Activated CD4-positive, alpha-beta T cell treated with anti-CD3 and anti-CD28 coated beads, Interleukin-2, amount 10 ng/mL, durations not matched to agents 24 days and 14 days (primary cell): Measurements from ENCODE around the gene COMMD10. TPM values are rescaled to one million over a fixed set of nuclear protein-coding genes. Genes with fewer than 3 reads are reported as not detected.
A peak's percentile ranks its signal among the peaks of the same experiment; 100 is the strongest.

Experiments used
- DNase-seq: peaks from one replicate; pipeline ENCODE4 v3.0.0; 2022
- H3K27ac Mint-ChIP-seq: one replicate; pipeline ENCODE4 v1.8.0; 2022; ENCODE audit warnings: mild to moderate bottlenecking, mixed read lengths
- H3K27me3 Mint-ChIP-seq: one replicate; pipeline ENCODE4 v1.8.0; 2022; ENCODE audit warnings: mixed read lengths
- H3K36me3 Mint-ChIP-seq: one replicate; pipeline ENCODE4 v1.8.0; 2022; ENCODE audit warnings: low read depth, mild to moderate bottlenecking, mixed read lengths
- H3K4me1 Mint-ChIP-seq: one replicate; pipeline ENCODE4 v1.8.0; 2021; ENCODE audit warnings: mixed read lengths
- H3K4me3 Mint-ChIP-seq: one replicate; pipeline ENCODE4 v1.8.0; 2022; ENCODE audit warnings: mild to moderate bottlenecking, moderate library complexity, mixed read lengths
- H3K9me3 Mint-ChIP-seq: one replicate; pipeline ENCODE4 v1.8.0; 2021; ENCODE audit warnings: mixed read lengths
- intact Hi-C: fragments of 100-400 bp; cut with micrococcal nuclease; formaldehyde crosslinking; loops from one replicate; pipeline ENCODE4 v1.15.1; 2023
- total RNA-seq: library from RNA; stranded (reverse); gene quantifications from 2 replicates; pipeline ENCODE4 v1.2.3, GENCODE V29; 2022

Gene COMMD10
- total RNA-seq = 22.2 and 24.4 TPM in 2 replicates

DNA sequence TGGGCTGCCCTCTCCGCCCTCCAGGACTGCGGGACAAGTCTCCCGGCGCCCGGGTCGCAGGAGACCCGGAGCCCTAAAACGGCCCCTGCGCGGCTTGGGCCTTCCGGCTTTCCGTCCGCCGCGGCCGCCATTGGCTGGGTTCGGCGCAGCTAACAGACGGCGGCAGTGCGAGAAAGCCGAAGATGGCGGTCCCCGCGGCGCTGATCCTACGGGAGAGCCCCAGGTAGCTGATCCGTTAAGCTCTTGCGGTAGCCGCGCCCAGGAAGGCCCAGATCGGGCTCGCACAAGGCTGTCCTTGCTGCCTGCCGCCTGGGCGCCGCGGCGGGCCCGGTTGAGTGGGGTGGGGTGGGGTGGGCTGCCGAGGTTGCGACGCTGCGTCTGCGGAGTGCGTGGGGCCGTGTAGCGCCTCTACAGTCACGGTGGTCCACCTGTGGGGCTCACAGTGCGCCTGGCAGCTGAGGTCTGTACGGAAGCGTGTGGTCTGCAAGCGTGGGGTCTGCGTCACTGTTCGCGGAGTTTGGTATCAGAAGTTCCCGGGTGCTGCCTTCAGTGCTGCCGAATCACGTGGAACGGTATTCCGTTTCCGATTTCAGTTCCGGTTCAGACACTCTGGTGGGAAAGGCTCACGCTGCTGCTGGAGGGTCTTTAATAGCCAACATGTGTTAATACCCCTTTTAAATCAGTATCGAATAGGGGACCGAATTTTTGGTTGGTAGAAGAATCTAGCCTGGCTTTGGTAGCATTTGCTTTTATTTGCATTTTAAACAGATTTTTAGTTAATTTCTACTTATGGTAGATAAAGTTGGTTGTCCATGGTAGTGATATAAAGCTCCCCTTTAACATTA, at the start of gene COMMD10:
Gene COMMD10, plus strand, starts transcription at position 155 of the 845 bp plus-strand sequence.
- Mint-ChIP-seq H3K9me3 (peaks cover 6% of the 10 kb centered on the region), H3K27me3 (peaks cover 2% of the 10 kb centered on the region), H3K4me3 (peak within 1 kb of the TSS; percentile 88), H3K4me1 (peaks cover 26% of the 10 kb centered on the region), H3K27ac (peak within 1 kb of the TSS; percentile 91), H3K36me3 (peaks cover 18% of the 10 kb centered on the region)
- intact Hi-C loops = loop anchor here (1.0 to 2.0 kb wide), 4 partner anchors 9 to 459 kb away; partner anchors contain the start of genes AP3S1, ATG12 and TMED7
- DNase-seq = peak; percentile 94

DNA sequence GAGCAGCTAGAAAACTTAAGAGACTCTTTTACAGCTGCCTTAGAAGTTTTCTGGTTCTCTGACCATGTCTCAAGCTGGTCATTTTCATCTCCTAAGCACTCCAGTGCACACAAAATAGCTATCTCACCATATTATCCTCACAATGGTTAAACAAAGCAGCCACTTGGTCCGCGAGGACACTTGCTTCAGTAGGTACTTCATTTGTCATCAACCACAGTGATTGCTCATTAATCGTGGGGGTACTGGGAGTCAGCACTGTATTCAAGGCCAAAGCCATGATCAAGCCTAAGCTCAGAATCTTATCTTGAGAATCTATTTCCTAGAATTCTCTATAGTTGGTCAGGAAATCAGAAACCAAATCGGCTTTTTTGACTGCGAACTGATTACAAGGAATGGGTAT, 49.7 kb upstream of the COMMD10 start:
- peaks cover 10% of the 10 kb centered on the region for H3K27me3 Mint-ChIP-seq
- intact Hi-C loops = no loop called here
- no peak overlapping the region for H3K27ac Mint-ChIP-seq
- H3K4me3 Mint-ChIP-seq = no peak overlapping the region
- no peak for DNase-seq
- no peaks in the 10 kb centered on the region for H3K4me1 Mint-ChIP-seq
- no peaks in the 10 kb centered on the region for H3K36me3 Mint-ChIP-seq
- no peaks in the 10 kb centered on the region for H3K9me3 Mint-ChIP-seq

DNA sequence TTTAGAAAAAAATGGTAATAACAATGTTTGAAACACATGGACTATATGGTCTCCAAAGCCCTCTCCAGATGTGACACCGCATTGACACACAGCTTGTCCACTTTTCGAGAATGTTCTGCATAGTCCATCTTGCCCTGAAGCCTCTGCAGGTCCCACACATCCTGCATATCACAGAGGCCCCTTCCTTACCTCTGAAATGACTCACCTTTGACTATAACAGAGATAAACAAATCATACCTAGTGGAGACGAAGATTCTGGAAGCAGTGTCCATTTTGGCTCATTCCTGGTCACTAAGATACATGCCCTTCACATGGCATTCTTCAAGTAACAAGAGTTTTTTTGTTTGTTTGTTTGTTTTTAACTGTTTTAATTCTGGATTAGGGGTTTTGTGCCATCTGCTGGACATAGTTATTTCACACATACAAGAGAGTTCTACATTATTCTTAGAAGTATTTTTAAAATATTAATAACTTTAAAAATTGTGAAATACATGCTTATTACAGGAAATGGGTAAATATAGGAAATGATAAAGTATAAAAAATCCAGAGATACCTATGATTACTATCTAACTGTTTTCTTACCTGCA, 47.5 kb upstream of the COMMD10 start:
- Mint-ChIP-seq H3K4me3 (no peak overlapping the region), H3K4me1 (no peaks in the 10 kb centered on the region), H3K27me3 (peaks cover 16% of the 10 kb centered on the region), H3K36me3 (no peaks in the 10 kb centered on the region), H3K27ac (no peak overlapping the region), H3K9me3 (no peaks in the 10 kb centered on the region)
- DNase-seq = no peak
- intact Hi-C loops = no loop called here

DNA sequence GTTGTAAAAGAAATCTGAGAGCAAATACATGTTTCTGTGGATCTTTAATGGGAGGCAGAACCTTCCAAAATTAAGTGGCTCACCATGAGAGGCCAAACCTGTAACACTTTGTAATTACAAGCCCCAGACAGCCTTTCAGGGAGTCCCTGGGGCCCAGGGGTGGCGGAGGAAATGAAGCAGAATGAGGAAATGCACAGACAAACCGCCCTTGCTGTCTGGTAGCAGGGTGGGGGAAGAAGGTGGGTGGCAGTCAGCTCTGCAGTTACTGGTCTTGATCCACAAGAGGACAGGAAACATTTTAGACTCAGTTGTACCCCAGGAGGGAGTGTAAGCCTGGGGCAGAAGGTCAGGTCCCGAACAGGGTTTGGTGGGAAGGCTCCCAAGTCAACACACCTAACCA, 46.0 kb upstream of the COMMD10 start:
- Mint-ChIP-seq H3K27me3 (peaks cover 20% of the 10 kb centered on the region), H3K9me3 (no peaks in the 10 kb centered on the region), H3K27ac (no peak overlapping the region), H3K4me1 (no peaks in the 10 kb centered on the region), H3K4me3 (no peak overlapping the region), H3K36me3 (no peaks in the 10 kb centered on the region)
- no peak for DNase-seq
- intact Hi-C loops = no loop called here

DNA sequence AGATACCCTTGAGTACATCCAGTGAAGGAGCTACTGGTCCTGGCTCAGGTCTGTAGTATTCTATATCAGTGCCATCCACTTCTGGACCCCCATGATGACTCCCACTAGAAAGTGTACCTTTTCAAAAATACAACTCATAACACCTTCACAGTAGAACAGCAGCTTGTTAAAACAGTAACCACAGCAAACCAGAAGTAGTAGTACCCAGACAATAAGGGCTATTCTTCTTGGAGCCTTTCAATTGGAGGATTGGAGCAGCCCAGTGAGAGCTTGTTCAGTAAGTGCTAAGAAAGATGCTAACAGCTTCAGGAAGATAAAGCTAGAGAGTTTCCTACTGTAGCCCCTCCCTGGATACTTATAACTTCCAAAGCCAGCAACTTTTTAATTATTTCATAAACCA, 42.5 kb upstream of the COMMD10 start:
- H3K36me3 Mint-ChIP-seq = no peaks in the 10 kb centered on the region
- peaks cover 22% of the 10 kb centered on the region for H3K27me3 Mint-ChIP-seq
- intact Hi-C loops = no loop called here
- H3K4me3 Mint-ChIP-seq = no peak overlapping the region
- no peak for DNase-seq
- H3K9me3 Mint-ChIP-seq = no peaks in the 10 kb centered on the region
- H3K4me1 Mint-ChIP-seq = no peaks in the 10 kb centered on the region
- H3K27ac Mint-ChIP-seq = no peak overlapping the region

DNA sequence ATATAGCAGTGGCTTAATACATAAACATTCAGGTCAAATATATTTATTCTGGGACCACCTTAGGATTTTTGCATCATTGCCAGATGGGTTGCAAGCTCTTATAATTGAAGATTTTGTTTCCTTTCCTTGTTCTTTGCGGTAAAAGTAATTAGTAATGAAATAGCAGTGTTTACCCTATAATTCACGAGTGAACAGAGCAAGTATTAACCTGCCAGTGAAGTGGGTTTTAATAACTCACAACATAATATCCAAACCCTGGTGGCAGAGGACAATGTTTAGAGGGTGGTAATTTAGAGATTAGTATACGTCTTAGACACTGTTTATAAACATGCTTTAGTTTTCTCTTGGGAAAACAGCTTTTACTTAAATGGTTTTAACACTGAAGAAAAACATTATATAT, 40.8 kb upstream of the COMMD10 start:
- intact Hi-C loops = no loop called here
- no peak overlapping the region for H3K4me3 Mint-ChIP-seq
- H3K36me3 Mint-ChIP-seq = no peaks in the 10 kb centered on the region
- no peak overlapping the region for H3K27ac Mint-ChIP-seq
- no peaks in the 10 kb centered on the region for H3K9me3 Mint-ChIP-seq
- no peaks in the 10 kb centered on the region for H3K4me1 Mint-ChIP-seq
- no peak for DNase-seq
- peaks cover 20% of the 10 kb centered on the region for H3K27me3 Mint-ChIP-seq

DNA sequence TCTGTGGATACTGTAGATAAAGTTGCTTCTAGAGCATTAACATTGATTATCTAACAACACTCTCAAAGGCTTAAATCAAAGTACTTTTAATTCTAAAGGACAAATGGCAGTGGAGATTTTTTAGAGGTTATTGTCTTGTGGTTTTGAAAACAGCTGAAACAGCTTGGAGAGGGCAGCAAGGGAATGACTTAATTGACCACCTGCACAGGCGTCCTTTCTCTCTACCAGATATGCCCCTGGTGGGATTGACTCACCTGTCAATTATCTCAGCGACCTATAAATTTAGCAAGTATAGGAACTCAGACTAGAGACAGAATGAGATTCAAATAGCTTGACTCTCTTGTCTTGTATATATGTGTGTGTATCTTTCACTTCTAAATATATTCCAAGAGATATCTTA, 39.0 kb upstream of the COMMD10 start:
- Mint-ChIP-seq H3K27ac (no peak overlapping the region), H3K27me3 (peaks cover 17% of the 10 kb centered on the region), H3K36me3 (no peaks in the 10 kb centered on the region), H3K4me3 (no peak overlapping the region), H3K4me1 (no peaks in the 10 kb centered on the region), H3K9me3 (no peaks in the 10 kb centered on the region)
- DNase-seq = no peak
- intact Hi-C loops = no loop called here

DNA sequence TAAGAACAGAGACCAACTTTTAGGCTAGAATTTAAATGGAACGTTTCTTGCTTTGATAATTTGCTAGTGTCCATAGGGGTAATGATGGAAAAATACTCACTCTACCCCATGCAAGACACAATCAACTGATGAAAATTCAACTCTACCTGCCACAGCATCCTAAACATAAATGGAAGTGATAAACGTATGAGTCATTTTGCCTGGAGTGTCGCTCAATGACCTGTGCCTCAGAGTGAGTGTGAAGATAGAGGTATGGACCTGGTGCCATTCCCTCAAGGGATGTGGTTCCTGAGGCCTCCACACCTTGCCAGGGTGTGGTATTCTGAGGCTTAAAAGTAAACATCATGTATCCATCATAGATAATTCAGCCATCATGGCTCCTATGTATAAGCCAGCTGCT, 38.6 kb upstream of the COMMD10 start:
- no peaks in the 10 kb centered on the region for H3K9me3 Mint-ChIP-seq
- no peak for DNase-seq
- no peaks in the 10 kb centered on the region for H3K4me1 Mint-ChIP-seq
- no peaks in the 10 kb centered on the region for H3K36me3 Mint-ChIP-seq
- H3K4me3 Mint-ChIP-seq = no peak overlapping the region
- H3K27ac Mint-ChIP-seq = no peak overlapping the region
- intact Hi-C loops = no loop called here
- H3K27me3 Mint-ChIP-seq = peaks cover 20% of the 10 kb centered on the region

DNA sequence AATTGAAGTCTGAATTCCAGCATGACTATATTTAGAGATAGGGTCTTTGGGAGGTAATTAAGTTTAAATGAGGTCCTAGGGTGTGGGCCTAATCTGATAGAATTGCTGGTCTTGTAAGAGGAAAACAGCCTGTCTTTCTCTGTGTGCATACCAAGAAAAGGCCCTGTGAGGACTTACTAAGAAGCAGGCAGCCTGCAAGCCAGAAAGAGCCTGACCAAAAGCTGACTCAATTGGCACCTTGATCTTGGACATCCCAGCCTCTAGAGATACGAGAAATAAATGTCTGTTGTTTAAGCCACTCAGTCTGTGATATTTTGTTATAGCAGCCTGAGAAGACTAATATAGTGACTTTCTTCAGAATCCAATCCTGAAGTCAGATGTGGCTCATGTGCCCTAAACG, 38.0 kb upstream of the COMMD10 start:
- Mint-ChIP-seq H3K4me3 (no peak overlapping the region), H3K27me3 (peaks cover 16% of the 10 kb centered on the region), H3K4me1 (no peaks in the 10 kb centered on the region), H3K36me3 (no peaks in the 10 kb centered on the region), H3K9me3 (no peaks in the 10 kb centered on the region), H3K27ac (no peak overlapping the region)
- no peak for DNase-seq
- intact Hi-C loops = no loop called here

DNA sequence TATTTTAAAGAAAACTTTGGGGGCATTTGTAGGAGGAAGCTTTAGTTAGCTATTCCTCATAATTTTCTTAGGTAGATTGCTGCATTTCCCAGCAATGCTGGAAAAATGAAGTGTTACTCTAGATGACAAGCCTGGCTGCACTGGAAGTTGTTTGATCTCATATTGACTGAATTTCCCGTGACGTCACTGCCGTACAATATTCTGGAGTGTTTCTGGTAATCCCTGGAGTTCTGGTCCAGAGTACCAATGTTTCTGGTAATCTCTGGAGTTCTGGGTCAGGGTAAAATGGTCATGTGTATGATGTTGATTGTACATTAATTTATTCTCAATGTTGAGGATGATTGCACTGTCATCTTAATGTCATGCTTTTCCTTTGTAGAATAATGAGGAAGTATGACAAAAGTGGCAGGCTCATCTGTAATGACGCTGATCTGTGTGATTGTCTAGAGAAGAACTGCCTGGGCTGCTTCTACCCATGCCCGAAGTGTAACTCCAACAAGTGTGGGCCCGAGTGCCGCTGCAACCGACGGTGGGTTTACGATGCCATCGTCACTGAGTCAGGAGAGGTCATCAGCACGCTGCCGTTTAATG, 26.4 kb upstream of the COMMD10 start:
- Mint-ChIP-seq H3K36me3 (no peaks in the 10 kb centered on the region), H3K9me3 (no peaks in the 10 kb centered on the region), H3K27ac (no peak overlapping the region), H3K27me3 (peaks cover 28% of the 10 kb centered on the region), H3K4me1 (no peaks in the 10 kb centered on the region), H3K4me3 (no peak overlapping the region)
- DNase-seq = no peak
- intact Hi-C loops = no loop called here

DNA sequence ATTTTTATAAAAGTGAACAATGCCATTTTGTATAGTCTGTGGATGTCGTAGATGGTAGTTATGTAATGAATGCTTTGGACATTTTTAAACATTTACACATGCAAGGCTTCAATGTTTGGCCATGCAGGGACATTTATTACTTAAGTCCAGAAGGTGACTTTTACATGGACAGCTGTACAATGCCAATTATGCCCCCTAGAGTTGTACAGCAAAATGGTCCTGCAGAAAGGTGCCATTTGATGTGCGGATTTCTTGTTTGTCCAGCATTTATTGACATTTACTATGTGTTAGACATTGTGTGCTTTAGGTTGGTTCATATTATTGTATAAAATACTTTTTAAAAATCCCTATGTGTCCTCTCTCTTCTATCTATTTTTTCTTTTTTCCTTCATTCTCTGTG, 22.5 kb upstream of the COMMD10 start:
- Mint-ChIP-seq H3K36me3 (no peaks in the 10 kb centered on the region), H3K27ac (no peak overlapping the region), H3K9me3 (no peaks in the 10 kb centered on the region), H3K27me3 (peaks cover 40% of the 10 kb centered on the region), H3K4me3 (no peak overlapping the region), H3K4me1 (no peaks in the 10 kb centered on the region)
- intact Hi-C loops = no loop called here
- peak; percentile 18 for DNase-seq

DNA sequence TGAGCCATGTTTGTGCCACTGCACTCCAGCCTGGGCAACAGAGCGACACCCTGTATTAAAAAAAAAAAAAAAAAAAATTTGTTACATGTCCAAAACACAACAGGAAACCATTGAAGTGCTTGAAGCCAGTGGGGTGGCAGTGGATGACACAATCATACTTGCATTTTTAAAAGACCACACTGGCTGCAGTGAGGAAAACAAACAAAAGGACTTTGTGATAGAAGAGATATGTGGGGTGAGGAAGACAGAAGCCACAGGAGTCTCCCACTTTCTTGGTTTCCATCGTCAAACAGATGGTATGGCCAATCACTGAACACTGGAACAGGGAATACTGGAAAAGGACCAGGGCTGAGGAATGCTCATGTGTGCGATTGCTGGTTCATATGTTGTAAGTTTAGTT, 20.9 kb upstream of the COMMD10 start:
- no peaks in the 10 kb centered on the region for H3K36me3 Mint-ChIP-seq
- intact Hi-C loops = no loop called here
- no peak overlapping the region for H3K27ac Mint-ChIP-seq
- H3K27me3 Mint-ChIP-seq = peaks cover 31% of the 10 kb centered on the region
- H3K4me1 Mint-ChIP-seq = no peaks in the 10 kb centered on the region
- no peaks in the 10 kb centered on the region for H3K9me3 Mint-ChIP-seq
- DNase-seq = peak; percentile 40
- H3K4me3 Mint-ChIP-seq = no peak overlapping the region

DNA sequence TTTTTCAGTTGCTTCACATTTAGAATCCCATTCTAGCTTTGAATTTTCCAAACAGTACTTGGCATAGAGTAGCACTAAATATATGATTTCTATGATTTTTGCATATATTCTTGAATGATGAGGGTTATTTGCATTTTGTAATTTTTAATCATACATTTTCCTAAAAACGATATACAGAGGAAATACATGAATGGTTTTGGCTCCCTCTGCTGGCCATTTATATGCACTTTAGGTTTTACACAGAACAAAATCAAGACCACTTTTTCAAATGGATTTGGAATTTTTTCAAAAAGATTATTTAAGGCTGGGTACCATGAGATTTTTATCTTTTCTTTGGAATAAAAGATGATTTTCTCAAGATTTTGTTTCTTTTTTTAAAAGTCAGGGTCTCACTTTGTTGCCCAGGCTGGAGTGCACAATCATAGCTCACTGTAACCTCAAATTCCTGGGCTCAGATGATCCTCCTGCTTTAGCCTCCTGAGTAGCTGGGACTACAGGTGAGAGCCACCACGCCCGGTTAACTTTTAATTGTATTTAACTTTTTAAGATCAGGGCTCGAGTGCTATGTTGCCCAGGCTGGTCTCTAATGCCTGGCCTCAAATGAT, 16.7 kb upstream of the COMMD10 start:
- Mint-ChIP-seq H3K4me3 (no peak overlapping the region), H3K27me3 (peaks cover 40% of the 10 kb centered on the region), H3K4me1 (no peaks in the 10 kb centered on the region), H3K27ac (no peak overlapping the region), H3K36me3 (no peaks in the 10 kb centered on the region), H3K9me3 (peaks cover 3% of the 10 kb centered on the region)
- intact Hi-C loops = loop anchor here (1.0 to 5.0 kb wide), 3 partner anchors 227 to 761 kb away; partner anchors contain the start of genes AP3S1 and ATG12
- DNase-seq = peak; percentile 76

DNA sequence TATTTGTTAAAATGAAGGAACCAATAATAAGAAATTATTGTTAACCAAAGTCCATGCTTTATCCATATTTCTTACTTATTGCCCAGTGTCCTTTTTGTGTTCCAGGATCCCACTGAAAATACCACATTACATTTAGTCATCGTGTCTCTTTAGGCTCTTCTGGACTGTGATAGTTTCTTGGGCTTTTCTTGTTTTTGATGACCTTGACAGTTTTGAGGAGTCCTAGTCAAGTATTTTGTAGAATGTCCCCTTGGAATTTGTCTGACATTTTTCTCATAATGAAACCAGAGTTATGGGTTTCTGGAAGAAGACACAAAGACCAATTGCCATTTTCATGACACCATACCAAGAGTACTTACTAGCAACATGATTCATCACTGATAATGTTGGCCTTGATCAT, 13.6 kb upstream of the COMMD10 start:
- intact Hi-C loops = no loop called here
- H3K4me1 Mint-ChIP-seq = peaks cover 5% of the 10 kb centered on the region
- H3K27me3 Mint-ChIP-seq = peaks cover 39% of the 10 kb centered on the region
- H3K4me3 Mint-ChIP-seq = no peak overlapping the region
- H3K36me3 Mint-ChIP-seq = no peaks in the 10 kb centered on the region
- H3K9me3 Mint-ChIP-seq = peaks cover 3% of the 10 kb centered on the region
- no peak for DNase-seq
- no peak overlapping the region for H3K27ac Mint-ChIP-seq
